ENCODE measurements around the gene TLL2.

The TLL2 gene

DNA sequence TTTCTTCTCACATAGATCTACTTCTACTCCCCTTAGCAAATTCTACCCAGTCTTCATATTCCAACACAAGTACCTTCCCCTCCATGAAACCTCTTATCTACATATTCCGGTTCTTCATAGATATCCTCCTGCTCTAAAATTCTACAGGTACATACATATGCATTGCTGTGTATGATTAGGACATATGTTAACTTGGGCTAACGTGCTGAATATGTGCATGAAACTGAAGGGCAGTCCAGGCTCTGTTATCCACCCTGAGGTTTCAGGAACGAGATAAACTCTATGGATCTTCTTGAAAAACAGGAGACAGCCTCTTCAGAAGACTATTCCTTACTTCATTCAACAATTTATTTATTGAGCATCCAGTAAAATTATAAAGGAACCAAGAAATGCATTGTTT, 41.6 kb upstream of the TLL2 start:
- TF ChIP-seq FOXM1 (IDR thresholded peaks at IDR 0.05; ENCODE audit: borderline replicate concordance, low read depth) (no peak), CREB1 (IDR thresholded peaks at IDR 0.05; ENCODE audit: low read depth) (no peak), TCF12 (IDR thresholded peaks at IDR 0.05; ENCODE audit: low read depth) (no peak), YY1 (IDR thresholded peaks at IDR 0.05; ENCODE audit: low read depth) (no peak), CEBPB (IDR thresholded peaks at IDR 0.05) (no peak), ZBTB7A (IDR thresholded peaks at IDR 0.05; ENCODE audit: low read depth) (no peak), EP300 (IDR thresholded peaks at IDR 0.05; ENCODE audit: borderline replicate concordance) (no peak), TAF1 (IDR thresholded peaks at IDR 0.05; ENCODE audit: low read depth) (no peak), NFIC (IDR thresholded peaks at IDR 0.05) (no peak)
- TF ChIP-seq, protein P1, sequence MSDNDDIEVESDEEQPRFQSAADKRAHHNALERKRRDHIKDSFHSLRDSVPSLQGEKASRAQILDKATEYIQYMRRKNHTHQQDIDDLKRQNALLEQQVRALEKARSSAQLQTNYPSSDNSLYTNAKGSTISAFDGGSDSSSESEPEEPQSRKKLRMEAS (IDR thresholded peaks at IDR 0.05), result no peak

DNA sequence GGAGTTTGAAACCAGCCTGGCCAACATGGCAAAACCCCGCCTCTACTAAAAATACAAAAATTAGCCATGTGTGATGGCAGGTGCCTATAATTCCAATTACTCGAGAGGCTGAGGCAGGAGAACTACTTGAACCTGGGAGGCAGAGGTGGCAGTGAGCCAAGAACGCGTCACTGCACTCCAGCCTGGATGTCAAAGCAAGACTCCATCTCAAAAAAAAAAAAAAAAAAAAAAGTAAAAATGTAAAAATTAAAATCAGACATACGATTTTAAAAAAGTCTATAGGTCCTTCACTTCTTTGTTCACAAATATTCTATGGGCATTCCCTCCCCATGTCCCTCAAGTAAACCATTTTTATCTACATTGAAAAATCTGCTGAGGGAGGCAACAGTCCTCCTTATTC, 34.9 kb upstream of the TLL2 start:
- TF ChIP-seq YY1 (IDR thresholded peaks at IDR 0.05; ENCODE audit: low read depth), result no peak
- no peak for TF ChIP-seq TAF1 (IDR thresholded peaks at IDR 0.05; ENCODE audit: low read depth)
- no peak for TF ChIP-seq RAD21 (IDR thresholded peaks at IDR 0.05; ENCODE audit: low read depth)
- TF ChIP-seq NFIC (IDR thresholded peaks at IDR 0.05), result peak; percentile 46; the same call in 1 of the 2 replicates
- no peak for TF ChIP-seq TCF12 (IDR thresholded peaks at IDR 0.05; ENCODE audit: low read depth)
- TF ChIP-seq, protein P1 (IDR thresholded peaks at IDR 0.05), result no peak
- TF ChIP-seq EP300 (IDR thresholded peaks at IDR 0.05; ENCODE audit: borderline replicate concordance), result no peak

DNA sequence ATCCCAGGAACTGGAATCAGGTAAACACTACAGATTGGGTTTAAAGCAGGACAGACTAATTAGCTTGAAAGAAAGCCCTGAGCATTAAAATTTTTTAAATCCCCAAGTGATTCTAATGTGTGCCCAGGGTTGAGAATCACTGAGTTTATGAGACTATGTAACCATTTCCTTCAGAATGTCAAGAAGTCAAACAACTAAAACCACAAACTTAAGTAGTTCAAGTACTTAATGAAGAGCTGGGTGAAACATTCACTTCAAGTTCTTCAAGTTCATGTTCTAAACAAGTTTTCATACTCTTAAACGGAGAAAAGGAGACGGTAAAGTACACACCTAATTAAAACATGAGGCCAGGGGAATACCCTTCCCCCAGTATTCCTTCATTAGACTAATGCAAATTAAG, 28.2 kb upstream of the TLL2 start:
- TF ChIP-seq ZBTB7A (IDR thresholded peaks at IDR 0.05; ENCODE audit: low read depth), result no peak
- no peak for TF ChIP-seq RAD21 (IDR thresholded peaks at IDR 0.05; ENCODE audit: low read depth)
- no peak for TF ChIP-seq TAF1 (IDR thresholded peaks at IDR 0.05; ENCODE audit: low read depth)
- TF ChIP-seq, protein P1 (IDR thresholded peaks at IDR 0.05), result no peak
- no peak for TF ChIP-seq FOXM1 (IDR thresholded peaks at IDR 0.05; ENCODE audit: borderline replicate concordance, low read depth)
- TF ChIP-seq CREB1 (IDR thresholded peaks at IDR 0.05; ENCODE audit: low read depth), result no peak
- TF ChIP-seq CEBPB (IDR thresholded peaks at IDR 0.05), result no peak
- TF ChIP-seq YY1 (IDR thresholded peaks at IDR 0.05; ENCODE audit: low read depth), result no peak

DNA sequence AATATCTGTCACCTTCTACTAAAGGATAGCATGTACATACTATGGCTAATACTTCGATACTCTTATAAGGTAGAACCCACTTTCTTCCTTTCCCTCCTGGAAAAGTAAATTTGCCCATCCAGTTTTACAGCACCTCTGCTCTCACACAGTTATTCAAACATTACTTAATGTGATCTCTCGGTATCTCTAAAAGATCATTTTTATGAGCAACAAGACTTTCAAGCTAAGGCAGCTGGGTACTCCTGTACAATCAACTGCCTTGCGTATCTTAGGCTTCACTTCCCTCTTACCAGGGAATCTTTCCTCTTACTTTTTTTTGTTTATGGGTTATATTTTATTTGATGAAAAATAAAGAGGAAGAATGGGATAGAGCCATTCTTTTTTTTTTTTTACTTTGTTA, 26.5 kb upstream of the TLL2 start:
- TF ChIP-seq TAF1 (IDR thresholded peaks at IDR 0.05; ENCODE audit: low read depth), result no peak
- TF ChIP-seq, protein P2, sequence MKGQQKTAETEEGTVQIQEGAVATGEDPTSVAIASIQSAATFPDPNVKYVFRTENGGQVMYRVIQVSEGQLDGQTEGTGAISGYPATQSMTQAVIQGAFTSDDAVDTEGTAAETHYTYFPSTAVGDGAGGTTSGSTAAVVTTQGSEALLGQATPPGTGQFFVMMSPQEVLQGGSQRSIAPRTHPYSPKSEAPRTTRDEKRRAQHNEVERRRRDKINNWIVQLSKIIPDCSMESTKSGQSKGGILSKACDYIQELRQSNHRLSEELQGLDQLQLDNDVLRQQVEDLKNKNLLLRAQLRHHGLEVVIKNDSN (IDR thresholded peaks at IDR 0.05), result no peak
- no peak for TF ChIP-seq FOXM1 (IDR thresholded peaks at IDR 0.05; ENCODE audit: borderline replicate concordance, low read depth)
- no peak for TF ChIP-seq RAD21 (IDR thresholded peaks at IDR 0.05; ENCODE audit: low read depth)
- TF ChIP-seq TCF12 (IDR thresholded peaks at IDR 0.05; ENCODE audit: low read depth), result no peak

DNA sequence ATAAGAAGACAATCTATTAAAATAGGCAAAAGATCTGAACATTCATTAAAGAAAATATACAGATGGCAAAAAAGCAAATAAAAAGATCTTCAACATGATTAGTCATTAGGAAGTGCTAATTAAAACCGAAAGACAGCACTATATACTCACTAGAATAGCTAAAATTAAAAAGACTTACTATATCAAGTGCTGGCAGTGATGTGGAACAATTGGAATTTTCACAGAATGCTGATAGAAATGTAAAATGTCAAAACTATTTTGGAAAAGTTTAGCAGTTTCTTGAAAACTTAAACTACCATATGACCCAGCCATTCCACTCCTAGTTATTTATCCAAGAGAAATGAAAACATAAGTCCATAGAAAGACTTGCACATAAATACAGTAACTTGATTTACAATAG, 25.0 kb upstream of the TLL2 start:
- TF ChIP-seq CEBPB (IDR thresholded peaks at IDR 0.05), result no peak
- no peak for TF ChIP-seq EGR1 (IDR thresholded peaks at IDR 0.05)
- TF ChIP-seq, protein P1 (IDR thresholded peaks at IDR 0.05), result no peak
- TF ChIP-seq RAD21 (IDR thresholded peaks at IDR 0.05; ENCODE audit: low read depth), result no peak
- TF ChIP-seq, protein P3, sequence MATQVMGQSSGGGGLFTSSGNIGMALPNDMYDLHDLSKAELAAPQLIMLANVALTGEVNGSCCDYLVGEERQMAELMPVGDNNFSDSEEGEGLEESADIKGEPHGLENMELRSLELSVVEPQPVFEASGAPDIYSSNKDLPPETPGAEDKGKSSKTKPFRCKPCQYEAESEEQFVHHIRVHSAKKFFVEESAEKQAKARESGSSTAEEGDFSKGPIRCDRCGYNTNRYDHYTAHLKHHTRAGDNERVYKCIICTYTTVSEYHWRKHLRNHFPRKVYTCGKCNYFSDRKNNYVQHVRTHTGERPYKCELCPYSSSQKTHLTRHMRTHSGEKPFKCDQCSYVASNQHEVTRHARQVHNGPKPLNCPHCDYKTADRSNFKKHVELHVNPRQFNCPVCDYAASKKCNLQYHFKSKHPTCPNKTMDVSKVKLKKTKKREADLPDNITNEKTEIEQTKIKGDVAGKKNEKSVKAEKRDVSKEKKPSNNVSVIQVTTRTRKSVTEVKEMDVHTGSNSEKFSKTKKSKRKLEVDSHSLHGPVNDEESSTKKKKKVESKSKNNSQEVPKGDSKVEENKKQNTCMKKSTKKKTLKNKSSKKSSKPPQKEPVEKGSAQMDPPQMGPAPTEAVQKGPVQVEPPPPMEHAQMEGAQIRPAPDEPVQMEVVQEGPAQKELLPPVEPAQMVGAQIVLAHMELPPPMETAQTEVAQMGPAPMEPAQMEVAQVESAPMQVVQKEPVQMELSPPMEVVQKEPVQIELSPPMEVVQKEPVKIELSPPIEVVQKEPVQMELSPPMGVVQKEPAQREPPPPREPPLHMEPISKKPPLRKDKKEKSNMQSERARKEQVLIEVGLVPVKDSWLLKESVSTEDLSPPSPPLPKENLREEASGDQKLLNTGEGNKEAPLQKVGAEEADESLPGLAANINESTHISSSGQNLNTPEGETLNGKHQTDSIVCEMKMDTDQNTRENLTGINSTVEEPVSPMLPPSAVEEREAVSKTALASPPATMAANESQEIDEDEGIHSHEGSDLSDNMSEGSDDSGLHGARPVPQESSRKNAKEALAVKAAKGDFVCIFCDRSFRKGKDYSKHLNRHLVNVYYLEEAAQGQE (IDR thresholded peaks at IDR 0.05; ENCODE audit: low read depth), result no peak
- TF ChIP-seq NFIC (IDR thresholded peaks at IDR 0.05), result no peak
- no peak for TF ChIP-seq EP300 (IDR thresholded peaks at IDR 0.05; ENCODE audit: borderline replicate concordance)
- TF ChIP-seq TEAD4 (IDR thresholded peaks at IDR 0.05), result no peak
- no peak for TF ChIP-seq CREB1 (IDR thresholded peaks at IDR 0.05; ENCODE audit: low read depth)
- no peak for TF ChIP-seq ZBTB7A (IDR thresholded peaks at IDR 0.05; ENCODE audit: low read depth)
- TF ChIP-seq, protein P2 (IDR thresholded peaks at IDR 0.05), result no peak
- no peak for TF ChIP-seq TCF12 (IDR thresholded peaks at IDR 0.05; ENCODE audit: low read depth)
- no peak for TF ChIP-seq TAF1 (IDR thresholded peaks at IDR 0.05; ENCODE audit: low read depth)
- no peak for TF ChIP-seq FOXM1 (IDR thresholded peaks at IDR 0.05; ENCODE audit: borderline replicate concordance, low read depth)
- TF ChIP-seq YY1 (IDR thresholded peaks at IDR 0.05; ENCODE audit: low read depth), result no peak

DNA sequence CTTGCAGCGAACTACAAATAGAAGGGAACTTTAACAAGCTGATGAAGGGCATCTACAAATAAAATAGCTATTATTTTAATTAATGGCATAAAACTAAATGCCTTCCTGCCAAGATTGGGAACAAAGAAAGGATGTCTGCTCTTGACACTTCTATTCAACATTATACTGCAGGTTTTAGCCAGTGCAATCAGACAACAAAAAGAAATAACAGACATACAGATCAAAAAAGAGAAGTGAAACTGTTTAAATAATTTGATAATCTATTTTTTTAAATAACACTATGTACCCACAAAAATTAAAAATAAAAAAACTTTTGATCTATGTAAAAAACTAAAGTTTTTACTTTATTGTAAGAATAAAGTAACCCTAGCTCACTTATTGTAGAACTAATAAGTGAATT, 22.4 kb upstream of the TLL2 start:
- TF ChIP-seq ZBTB7A (IDR thresholded peaks at IDR 0.05; ENCODE audit: low read depth) (no peak), YY1 (IDR thresholded peaks at IDR 0.05; ENCODE audit: low read depth) (no peak), CEBPB (IDR thresholded peaks at IDR 0.05) (no peak), TEAD4 (IDR thresholded peaks at IDR 0.05) (no peak), EP300 (IDR thresholded peaks at IDR 0.05; ENCODE audit: borderline replicate concordance) (no peak), RAD21 (IDR thresholded peaks at IDR 0.05; ENCODE audit: low read depth) (no peak), TCF12 (IDR thresholded peaks at IDR 0.05; ENCODE audit: low read depth) (no peak), CREB1 (IDR thresholded peaks at IDR 0.05; ENCODE audit: low read depth) (no peak), EGR1 (IDR thresholded peaks at IDR 0.05) (no peak), TAF1 (IDR thresholded peaks at IDR 0.05; ENCODE audit: low read depth) (no peak), NFIC (IDR thresholded peaks at IDR 0.05) (no peak), FOXM1 (IDR thresholded peaks at IDR 0.05; ENCODE audit: borderline replicate concordance, low read depth) (no peak)
- TF ChIP-seq, protein P1 (IDR thresholded peaks at IDR 0.05), result no peak
- TF ChIP-seq, protein P2 (IDR thresholded peaks at IDR 0.05), result no peak
- TF ChIP-seq, protein P3 (IDR thresholded peaks at IDR 0.05; ENCODE audit: low read depth), result no peak
